NCI-H82 (cell line): ENCODE measurements around the gene FGF6.

Source experiments
- DNase-seq: peaks from one replicate; lab custom pipeline; 2025; lab: John Stamatoyannopoulos, UW

The FGF6 gene

DNA sequence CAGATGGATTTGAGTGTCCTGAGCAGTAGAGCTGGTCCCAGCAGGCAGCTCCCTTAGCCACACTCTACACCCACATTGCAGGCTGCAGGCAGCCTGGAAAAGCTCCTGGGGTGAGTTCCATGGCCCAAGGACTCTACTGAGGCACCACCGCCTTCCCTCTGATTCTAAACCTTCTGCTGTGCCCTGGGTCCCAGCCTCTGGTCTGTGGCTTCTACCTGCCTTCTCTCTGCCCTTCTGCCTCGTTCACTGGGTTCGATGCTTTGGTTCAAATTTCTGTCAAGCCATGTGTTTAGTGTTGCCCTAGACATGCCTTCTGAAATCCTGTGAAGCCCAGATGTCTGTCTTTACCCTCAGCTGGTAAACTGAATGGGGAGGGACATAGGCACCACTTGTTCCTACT, 1.5 kb upstream of the FGF6 start:
- no peak for DNase-seq

DNA sequence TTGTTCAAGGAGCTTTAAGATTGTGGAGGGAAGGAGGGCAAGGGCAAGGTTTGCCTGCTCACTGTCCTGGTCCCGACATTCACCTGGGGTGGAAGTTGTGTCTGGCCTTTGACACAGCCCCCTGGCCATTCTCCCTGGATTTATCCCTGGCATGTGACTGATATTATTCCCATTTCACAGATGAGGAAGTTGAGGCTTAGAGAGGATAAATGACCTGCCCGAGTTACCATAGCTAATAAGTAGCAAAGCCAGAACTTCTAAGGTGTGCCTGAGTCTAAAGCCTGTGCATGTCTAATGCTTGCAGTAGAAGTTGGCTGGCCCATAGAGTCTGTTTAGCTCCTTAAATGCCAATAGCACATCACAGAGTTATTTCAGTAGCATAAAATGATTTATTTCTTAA, 720 bp upstream of the FGF6 start:
- no peak for DNase-seq

DNA sequence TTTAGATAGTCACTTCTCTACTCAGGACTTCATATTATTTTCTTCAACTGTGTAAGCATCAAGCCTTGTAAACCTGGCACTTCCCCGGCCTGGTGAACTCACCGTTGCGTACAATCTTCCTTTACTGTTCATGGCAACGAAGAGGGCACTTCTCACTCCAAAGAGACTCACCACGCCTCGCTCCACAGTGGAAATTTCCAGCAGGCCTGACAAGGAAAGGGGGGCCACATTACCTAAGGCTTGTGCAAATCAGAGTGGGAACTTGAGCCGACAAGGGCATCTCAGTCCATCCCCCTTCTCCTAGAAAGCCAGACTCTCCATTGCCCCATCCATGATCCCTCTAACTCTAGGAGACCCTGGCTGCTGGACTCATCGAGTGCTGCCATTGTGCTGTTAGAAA, 1.6 kb downstream of the FGF6 start:
- DNase-seq: no peak

DNA sequence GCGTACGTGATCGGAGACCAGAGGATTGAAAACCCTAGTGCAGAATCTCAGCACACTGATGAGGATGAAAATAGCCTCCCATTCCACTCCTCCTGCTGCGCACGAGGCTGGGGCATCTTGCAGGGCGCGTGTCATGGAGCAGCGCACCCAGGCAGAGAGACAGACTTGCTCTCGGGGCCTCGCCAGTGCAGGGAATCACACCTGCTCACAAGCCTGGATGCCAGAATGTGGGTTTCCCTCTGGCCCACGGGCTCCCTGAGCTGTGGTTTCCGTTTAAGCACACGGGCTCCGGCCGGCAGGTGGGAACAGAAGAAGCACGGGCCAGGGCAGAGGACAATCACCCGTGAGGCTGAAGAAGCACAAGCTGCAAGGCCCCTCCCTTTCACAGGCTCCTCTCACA, 2.0 kb downstream of the FGF6 start:
- DNase-seq: no peak

DNA sequence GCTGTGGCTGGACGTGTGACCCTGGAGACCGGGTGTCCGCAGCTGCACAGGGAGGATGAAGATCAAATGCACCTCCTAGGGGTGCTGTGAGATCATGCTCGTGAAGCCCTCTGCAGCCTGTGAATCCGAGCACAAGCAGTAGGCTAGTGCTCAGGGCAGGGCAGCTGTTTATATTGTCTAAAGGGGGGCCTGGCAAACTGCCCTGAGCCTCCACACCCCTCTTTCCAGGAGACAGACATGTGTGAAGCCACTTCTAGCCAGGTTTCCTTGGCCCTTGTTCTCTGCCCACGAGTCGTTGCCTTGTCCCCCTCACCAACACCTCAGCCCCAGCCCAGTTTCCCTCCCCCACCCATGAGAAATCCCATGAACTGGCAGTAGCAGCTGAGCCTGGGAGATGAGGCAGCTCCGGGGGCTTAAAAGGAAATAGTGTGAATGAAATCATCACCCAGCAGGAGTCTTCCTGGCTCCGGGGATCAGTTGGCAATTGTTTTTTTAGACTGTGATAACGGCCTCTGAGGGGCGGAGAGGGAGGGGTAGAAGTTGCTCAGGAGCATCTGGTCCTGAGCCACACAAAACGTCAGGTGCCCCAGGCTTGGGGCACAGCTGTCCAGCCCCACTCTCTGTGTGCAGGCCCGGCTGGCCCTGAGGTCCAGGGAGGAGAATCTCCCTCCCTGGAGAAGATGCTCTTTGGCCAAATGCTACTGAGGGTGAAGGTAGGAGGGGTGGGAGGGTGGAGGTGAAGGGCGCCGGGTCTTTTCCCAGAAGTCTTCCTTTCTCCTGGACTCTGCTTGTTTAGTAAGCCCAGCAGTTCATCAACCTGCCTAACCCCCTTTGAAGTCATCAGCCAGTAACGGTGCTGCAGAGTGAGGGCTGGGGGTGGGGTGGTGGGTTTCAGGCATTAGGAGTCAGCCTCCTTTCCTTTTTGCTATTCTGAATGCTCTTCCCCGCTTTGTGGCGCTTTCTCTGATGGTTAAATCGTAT, 4.0 kb downstream of the FGF6 start:
- peak; percentile 35 for DNase-seq

DNA sequence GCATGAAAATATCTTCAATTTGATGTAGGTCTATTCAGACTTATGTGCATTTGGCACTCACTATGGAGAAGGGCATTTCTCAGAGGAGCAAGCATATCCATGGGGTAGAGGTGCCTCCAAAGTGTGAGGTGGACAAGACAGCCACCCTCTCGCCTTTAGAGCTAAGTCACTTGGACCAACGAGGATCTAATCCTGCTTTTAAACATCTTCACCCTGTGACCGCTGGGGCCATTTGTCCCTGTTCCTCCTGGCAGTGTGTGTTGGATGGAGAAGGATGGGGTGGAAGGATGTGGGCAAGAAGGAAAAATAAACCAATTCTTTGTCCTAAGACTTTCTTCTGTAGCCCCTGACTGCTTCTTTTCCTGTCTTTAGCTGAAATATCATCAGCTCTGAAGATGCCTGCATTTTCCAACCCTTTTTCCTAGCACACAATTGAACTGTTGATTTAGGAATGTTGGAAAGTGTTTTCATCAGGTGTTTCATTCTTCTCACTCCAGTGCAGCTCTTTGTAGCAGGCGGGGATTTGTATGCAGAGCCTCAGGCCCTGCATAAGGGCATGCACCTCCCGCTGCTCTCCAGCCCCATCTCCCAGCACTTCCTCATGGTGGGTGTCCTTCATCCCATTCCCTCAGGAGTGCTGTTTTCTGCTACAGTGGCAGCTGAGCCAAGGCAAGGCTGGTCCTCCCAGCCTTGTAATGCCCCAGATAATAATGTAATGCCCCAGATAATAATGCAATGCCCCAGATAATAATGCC, 5.3 kb downstream of the FGF6 start:
- no peak for DNase-seq

DNA sequence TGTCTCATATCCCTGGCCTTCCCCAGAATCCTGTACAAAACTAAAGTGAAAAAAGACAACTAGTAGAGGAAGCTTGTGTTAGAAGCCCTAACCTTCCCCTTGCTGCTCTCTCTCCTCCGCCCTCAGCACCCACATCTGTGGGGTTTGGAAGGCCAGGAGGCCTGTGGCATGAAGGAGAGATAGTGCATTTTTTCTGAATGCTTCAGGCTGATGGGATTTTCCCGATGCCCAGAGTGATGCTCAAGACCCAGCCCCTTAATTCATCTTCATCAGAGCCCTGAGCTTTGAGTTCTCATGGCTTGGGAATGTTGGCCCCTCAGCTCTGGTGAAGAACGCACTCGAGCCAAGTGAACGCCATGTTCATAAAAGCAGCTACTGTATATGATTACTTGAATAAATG, 5.9 kb downstream of the FGF6 start:
- DNase-seq: no peak

DNA sequence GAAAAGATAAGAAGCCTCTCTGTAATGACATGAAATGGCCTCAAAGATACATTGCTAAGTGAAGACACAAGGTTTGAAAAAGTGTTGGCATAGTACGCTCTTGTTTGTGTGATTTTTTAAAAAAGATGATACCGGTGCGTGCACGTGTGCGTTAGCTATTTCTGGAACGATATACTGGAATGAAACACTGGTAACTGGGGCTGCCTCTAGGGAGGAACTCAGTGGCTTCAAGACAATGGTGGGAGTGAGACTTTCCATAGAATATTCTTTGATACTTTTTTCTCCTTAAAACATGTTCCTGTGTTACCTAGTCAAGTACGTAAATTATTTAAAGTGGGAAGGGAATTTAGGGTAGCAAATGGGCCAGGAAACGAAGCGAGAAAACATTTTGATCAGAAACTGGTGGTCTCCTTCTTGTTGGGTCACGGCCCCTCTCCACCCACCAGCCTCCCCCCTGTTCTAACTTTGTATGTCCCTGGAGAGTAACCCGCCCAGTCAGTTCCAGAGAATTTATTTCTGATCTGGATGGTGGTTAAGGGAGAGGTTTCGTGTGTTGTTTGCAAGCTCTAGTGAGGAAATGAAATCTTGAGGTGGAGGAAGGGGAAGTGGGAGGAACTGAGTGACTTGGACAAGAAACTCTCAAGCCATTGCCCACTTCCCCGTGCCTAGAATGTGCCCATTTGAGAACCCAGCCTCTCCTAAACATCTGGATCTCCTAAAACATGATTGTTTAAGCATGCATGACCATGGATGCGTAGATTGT, 6.6 kb downstream of the FGF6 start:
- DNase-seq: no peak

DNA sequence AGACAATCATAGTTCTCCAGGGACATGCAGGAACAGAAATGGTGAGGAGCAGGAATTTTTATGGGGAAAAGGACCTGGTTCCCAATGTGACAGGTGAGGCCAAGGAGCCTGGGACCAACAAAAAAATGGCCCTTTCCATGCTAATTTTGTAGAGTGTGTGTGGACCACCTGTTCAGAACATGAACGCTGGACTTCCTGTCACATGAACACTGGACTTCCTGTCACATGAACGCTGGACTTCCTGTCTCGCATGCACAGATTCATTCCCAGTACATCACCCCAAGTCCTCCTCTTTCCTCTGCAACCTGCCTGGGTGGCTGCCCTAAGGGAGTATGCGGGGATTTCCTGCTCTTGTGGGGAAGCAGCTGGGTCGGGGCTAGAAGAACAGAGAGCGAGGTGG, 10.1 kb downstream of the FGF6 start:
- DNase-seq: no peak

DNA sequence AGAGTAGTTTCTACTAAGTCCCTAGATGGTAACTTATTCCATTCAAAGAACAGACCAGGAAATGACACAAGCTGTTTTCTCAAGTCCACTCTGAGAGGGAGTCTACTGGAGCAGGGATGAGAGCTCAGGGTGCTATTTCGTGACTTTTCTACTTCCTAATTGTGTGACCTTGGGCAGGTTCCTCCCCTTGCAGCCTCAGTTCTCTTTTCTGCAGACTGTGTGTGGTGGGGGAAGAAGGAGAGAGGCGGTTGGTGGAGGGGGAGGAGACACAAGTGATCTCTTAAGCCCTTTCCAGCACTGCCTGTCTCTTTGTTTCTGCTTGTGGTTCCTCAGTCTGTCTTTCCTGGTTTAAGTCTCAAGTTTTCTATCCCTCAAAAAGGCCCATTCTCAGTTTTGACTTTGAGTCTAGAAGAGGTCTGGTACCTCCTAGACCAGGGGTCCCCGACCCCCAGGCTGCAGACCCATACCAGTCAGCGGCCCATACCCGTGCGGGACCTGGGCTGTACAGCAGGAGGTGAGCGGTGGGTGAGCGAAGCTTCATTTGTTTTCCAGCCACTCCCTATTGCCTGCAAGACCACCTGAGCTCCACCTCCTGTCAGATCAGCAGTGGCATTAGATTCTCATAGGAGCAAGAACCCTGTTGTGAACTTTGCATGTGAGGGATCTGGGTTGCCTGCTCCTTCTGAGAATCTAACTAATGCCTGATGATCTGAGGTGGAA, 10.7 kb downstream of the FGF6 start:
- no peak for DNase-seq

DNA sequence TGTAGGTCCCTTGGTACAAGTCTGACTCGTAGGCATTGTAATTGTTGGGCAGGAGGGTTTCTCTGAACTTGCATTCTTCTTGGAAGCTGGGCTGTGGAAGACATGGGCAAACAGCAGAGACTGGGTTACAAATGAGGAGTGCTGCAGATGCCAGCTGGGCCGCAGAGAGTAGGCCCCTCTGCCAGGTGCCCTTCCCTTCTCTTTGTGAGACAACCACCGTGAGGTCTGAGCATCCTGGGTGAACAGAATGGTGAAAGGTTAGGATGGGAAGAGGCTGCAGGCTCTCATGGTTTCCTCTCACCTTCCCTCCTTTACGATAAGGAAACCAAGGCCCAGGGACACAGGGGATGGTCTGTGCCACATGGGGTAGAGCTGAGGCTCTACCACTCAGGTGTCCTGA, 11.3 kb downstream of the FGF6 start:
- no peak for DNase-seq

DNA sequence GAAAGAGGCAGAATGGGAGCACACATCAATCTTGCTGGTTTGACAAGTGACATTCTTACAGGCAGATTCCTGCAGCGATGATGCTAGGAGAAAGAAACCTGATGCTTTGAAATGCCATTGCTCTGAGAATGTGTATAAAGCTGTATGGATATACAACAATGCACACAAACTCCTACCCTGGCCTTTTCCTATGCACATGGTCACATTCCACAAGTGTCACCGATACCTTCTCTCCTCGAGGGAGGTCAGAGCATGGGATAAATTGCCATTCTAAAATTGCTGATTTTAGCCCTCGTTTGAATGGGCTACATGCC, 11.9 kb downstream of the FGF6 start:
- no peak for DNase-seq

DNA sequence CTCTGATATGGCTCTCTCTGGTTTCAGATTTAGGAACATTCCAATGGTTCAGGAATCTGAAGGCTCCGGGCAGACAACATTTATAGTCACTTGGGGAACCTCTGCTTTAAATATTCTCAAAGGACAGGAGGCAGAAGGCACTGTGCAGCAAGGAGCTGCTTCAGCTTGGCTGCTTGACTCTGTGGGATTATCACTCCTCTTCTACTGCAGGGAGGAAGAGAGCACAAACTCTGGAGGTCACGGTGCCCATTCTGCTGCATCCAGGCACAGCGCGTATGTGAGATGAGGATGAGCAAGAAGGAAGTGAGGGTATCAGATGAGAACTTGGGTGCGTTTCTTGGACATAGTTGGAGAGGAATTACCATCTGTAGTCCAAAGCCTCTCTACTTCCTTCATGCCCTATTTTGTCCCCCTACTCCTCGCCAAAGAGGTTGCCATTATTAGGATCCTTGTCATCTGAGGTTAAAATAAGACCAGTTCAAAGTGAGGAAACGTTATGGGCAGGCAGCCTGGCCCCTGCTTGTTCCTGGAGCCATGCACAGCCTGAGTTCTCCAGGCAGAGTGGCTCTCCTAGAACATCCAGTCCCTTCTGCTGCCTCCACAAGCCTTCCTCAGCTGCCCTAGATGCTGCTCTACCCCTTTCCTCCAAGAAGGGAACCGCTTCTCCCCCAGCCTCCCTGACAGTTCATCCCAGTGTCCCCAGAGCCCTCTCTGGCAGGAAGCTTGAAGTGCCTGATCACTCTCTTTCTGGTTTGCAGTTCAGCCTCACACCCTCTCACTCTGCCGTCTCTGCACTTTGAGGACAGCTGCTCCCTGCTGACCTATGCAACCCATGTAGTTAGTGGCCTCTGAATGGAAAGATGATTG, 12.5 kb downstream of the FGF6 start:
- DNase-seq: no peak

DNA sequence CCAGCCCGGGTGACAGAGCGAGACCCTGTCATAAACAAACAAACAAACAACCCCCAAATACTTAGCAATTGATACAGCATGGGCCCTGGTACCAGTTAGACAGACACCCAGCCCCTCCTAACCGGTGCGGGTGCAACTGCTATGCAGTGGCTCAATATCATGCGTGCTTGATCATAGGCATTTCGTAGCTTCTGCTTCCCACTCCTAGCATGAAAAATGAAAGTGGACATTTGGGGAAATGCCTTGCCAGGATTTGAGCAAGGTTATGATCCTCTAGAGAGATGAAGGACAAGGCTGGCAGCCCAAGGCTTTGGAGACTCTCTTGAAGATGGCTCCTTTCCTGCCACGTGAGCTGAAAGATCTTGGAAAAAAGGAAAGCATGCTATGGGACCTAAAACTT, 13.7 kb downstream of the FGF6 start:
- DNase-seq: no peak

DNA sequence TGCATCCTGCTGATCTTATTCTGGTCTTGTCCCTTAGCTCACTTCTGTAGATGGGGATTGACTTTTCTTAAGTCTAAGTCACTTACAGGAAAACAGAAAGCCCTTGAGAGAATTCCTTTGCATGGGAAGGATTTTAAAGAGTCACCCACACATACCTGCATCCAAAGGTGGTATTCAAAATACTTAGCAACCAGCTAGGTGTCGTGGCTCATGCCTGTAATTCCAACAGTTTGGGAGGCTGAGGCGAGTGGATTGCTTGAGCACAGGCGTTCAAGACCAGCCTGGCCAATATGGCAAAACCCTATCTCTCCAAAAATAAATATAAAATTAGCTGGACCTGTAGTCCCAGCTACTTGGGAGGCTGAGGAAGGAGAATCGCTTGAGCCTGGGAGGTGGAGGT, 14.2 kb downstream of the FGF6 start:
- no peak for DNase-seq

DNA sequence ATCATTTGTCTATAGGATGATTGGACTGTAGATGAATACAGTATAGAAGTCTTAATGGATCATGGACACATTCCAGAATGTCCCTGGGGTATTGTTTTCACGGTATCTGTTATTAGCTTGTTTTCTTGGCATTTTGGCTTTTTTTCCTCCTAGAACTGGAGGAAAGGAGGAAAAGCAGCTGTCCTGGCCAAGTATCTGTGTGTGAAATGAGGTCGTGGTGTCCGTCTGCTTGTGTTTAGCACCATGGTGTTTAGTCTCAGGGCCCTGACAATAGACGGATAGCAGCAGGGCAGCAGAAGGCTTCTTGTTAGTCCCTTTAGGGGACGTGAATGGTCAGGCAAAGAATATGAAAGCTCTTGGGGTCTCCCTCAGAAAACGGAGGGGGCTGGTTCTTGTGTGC, 21.2 kb downstream of the FGF6 start:
- DNase-seq: no peak

DNA sequence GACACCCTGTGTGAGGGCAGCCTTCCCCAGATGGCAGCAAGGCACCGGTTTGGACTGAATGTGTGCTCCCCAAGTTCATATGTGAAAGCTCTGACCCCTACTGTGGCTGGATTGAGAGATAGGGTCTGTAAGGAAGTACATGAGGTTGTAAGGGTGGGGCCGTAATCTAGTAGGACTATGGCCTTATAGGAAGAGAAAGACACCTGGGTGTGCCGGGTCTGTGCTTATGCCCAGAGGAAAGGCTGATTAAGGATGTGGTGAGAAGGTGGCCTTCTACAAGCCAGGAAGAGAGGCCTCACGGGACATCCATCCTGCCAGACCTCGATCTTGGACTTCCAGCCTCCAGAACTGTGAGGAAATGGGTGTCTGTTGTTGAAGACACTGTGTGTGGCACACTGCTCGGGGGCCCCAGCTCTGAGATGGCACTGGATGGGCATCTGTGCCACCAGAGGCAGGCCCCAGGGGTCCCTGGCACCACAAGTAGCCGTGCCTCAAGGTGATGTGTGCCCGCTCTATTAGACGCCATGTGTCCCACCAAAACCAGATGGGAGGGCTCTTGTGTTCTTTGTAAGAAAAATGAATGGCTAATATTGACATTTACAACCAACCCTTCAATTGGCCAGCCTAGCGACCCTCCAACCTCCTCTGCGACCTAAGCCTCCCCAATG, 22.0 kb downstream of the FGF6 start:
- DNase-seq: no peak

DNA sequence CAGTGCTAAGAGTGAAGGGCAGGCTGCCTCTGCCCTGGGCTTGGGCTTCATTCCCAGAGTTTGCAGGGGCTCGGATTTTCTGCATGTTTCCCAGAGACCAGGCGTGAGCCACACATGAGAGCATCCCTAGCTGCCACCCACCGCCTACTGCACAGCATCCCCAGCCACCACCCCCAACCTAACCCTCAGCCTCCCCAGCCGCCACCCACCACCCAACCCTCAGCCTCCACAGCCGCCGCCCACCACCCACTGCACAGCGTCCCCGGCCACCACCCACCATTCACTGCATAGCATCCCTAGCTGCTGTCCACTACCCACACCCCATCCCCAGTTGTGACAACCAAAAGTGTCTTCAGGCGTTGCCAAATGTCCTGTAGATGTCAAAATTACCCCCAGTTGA, 22.6 kb downstream of the FGF6 start:
- no peak for DNase-seq

DNA sequence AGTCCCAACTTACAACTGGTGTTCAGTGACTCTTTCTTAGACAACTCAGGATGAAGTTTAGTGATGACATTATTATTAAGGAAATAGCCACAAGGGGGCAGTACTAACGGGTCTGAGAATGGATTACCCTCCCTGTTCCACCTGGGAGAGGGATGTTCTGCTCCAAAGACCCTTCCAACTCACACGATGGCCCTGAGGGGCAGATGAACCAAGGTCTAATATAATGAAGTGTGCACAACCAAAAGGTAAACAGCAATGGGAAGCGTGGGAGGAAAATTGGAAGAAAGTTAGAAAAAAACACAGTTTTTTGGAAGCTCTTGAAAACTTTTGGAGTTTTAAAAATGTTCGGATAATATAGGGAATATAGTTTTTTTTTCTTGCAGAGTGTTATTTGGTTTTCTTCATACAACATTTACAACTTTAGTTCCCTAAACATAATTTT, 24.0 kb downstream of the FGF6 start:
- peak; percentile 89 for DNase-seq

DNA sequence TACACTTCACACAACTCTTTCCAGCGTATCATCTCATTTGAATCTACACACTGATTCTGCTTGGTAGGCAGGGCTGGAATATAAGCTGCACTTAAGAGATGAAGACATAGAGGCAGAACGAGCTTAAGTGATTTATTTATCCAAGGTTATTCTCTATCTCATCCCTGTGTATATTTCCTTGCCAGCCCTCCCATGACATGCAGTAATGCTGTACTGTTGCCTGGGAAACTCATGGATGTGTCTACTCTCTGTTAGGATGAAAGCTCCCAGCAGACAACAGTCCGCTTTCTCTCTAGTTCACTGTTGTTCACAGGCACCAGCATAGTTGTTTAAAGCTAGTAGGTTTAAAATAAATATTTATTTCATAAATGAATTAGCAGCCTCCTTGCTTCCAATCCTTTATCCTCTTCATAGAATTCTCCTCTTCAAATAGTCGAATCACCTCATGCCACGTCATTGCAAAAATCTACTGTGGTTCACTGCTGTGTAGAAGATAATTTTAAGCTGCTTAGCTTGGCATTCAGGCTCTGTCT, 25.4 kb downstream of the FGF6 start:
- DNase-seq: no peak
